HG03432 (cell line): ENCODE data around the gene FOXO3.
"Not testable (repeated sequence)": the region's sequence is repeated elsewhere in the genome, so short reads cannot be mapped to it uniquely, and the experiment has no call there.

Source experiments
- ATAC-seq: cut with Tn5 transposase; IDR thresholded peaks from one replicate; pipeline ENCODE4 v1.9.1; 2021; ENCODE audit warnings: mild to moderate bottlenecking, moderate library complexity; ENCODE audit not compliant: unreplicated experiment

FOXO3 gene

GRCh38 chr6:108680314-108680713 lies 119.6 kb downstream of the FOXO3 start:
- ATAC-seq: not testable (repeated sequence)

GRCh38 chr6:108681721-108682120 lies 121.0 kb downstream of the FOXO3 start:
- not testable (repeated sequence) for ATAC-seq

- ATAC-seq: not testable (repeated sequence)
Observed at GRCh38 chr6:108682383-108683119, 121.8 kb downstream of the FOXO3 start.

- not testable (repeated sequence) for ATAC-seq
Observed at GRCh38 chr6:108683976-108684375, 123.3 kb downstream of the FOXO3 start.

GRCh38 chr6:108684771-108685329 lies 124.1 kb downstream of the FOXO3 start:
- no peak for ATAC-seq

- ATAC-seq: no peak
Observed at GRCh38 chr6:108685970-108686369, 125.3 kb downstream of the FOXO3 start.

- no peak for ATAC-seq
Observed at GRCh38 chr6:108686896-108687295, 126.2 kb downstream of the FOXO3 start.

GRCh38 chr6:108687921-108688320 lies 127.2 kb downstream of the FOXO3 start:
- ATAC-seq: no peak

GRCh38 chr6:108689272-108690161 lies 128.8 kb downstream of the FOXO3 start:
- no peak for ATAC-seq

GRCh38 chr6:108690326-108691049 lies 129.8 kb downstream of the FOXO3 start:
- no peak for ATAC-seq

- no peak for ATAC-seq
Observed at GRCh38 chr6:108693430-108694154, 132.9 kb downstream of the FOXO3 start.

GRCh38 chr6:108694816-108695215 lies 134.1 kb downstream of the FOXO3 start:
- ATAC-seq: no peak

- no peak for ATAC-seq
Observed at GRCh38 chr6:108697561-108698161, 136.9 kb downstream of the FOXO3 start.

GRCh38 chr6:108698593-108699289 lies 138.0 kb downstream of the FOXO3 start:
- ATAC-seq: no peak

- no peak for ATAC-seq
Observed at GRCh38 chr6:108699290-108700041, 138.7 kb downstream of the FOXO3 start.

GRCh38 chr6:108702106-108702851 lies 141.6 kb downstream of the FOXO3 start:
- ATAC-seq: no peak

- no peak for ATAC-seq
Observed at GRCh38 chr6:108706649-108707048, 145.9 kb downstream of the FOXO3 start.
